DMS114 treated with DMSO at 0.1 percent for 48 hours (cell line): Measurements from ENCODE around the gene BCAT1.

Experiments
- DNase-seq: peaks from one replicate; lab custom pipeline; 2025; ENCODE audit not compliant: unreplicated experiment; lab: John Stamatoyannopoulos, UW

BCAT1 gene

DNA sequence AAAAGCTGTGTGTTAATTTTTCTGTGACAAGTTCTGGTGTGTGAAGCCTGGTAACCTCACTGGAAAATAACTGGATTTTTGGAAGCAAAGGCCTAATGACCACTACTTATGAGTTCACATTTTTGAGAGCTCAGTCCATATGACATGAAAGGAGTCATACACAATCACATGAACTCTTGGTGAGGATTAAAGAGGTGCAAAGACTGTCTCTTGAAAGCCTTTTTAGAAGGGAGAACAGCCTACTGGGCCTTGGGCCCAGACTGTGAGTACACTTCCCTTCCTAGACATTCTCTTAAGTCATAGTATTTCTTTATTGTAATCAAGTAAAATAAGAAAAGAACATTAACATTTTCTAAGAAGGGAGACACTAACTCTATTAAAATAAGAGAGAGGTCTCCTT lies 176.1 kb downstream of the BCAT1 start:
- DNase-seq: no peak

DNA sequence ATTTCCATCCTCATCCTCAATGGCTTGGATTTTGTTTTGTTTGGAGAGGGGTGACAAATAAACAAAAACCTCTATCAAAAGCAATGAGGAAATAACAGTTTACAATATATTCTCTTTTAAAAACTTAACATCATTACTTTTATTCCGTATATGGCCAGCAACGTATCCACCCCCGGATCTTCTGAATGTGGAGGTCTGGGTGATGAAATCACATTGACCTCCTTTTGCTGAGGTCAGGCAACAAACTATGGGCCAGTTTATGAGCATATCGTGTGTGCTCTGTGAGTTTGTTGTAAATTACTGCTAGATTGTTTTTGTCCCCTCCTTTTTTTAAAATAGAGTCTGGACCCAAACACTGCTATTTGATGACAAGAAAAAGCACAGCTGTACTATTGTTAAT lies 178.1 kb downstream of the BCAT1 start:
- DNase-seq: no peak

DNA sequence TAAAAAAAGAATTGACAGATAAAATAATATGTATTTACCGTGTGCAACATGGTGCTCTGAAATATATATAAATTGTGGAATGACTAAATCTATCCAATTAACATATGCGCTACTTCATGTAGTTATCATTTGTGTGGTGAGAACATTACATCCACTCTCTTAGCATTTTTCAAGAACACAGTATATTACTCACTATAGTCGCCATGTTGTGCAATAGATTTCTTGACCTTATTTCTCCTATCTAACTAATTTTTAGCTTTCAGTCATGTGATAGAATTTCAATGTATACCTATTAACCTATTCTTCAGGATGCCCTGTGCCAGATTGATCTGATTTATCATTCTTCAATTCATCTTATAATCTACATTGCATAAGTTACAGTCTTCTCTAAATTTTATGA lies 178.6 kb downstream of the BCAT1 start:
- no peak for DNase-seq

DNA sequence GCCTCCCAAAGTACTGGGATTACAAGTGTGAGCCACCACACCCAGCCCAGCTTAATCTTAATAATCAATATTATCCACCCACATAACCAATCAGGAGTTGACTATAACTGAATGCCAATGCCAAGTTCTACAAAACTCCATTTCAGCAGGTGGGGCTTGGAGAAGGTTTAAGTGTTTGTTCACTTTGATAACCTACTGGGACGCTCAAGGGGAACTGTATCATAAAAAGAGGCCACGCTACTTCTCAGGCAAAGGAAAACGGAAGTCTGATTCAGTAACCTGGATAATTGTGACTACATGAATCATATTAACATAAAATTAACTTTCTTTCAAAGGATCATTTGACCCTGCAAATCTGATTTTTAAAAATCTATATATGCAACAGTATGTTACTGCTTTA lies 179.2 kb downstream of the BCAT1 start:
- no peak for DNase-seq

DNA sequence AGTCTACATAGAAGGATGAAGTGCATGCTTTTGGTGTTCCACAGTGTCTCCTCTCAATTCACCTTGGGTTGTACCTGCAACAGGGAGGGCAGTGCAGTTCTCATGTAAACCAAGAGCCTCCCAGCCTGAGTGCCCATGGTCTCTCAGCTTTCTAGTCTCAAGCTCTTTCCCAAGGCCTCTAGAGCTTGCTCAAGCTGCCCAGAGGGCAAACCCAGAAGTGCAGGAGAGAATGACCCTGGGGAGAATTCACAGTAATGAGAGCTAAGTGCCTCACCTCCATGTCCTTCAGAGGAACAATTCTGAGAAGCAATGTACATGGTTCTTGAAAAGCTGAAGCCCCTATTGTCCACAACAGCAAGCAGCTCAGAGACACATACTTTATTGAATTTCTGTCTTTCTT lies 180.5 kb downstream of the BCAT1 start:
- DNase-seq: no peak

DNA sequence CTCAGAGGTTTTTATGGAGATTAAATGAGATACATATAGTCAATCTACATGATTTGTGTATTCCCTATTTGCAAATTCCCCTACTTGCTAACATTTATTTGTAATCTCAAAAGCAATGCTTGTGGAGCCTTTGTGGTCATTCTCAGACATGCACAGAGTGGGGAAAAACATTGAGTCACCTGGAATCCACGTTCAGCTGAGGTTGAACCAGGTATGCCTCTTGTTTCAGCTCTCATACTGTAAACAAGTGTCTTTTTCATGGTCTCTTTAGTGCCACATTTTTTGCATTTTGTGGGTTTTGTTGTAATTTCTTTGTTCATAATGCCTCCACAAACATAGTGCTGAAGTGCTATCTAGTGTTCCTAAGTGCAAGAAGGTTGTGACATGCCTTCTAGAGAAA lies 181.9 kb downstream of the BCAT1 start:
- no peak for DNase-seq

DNA sequence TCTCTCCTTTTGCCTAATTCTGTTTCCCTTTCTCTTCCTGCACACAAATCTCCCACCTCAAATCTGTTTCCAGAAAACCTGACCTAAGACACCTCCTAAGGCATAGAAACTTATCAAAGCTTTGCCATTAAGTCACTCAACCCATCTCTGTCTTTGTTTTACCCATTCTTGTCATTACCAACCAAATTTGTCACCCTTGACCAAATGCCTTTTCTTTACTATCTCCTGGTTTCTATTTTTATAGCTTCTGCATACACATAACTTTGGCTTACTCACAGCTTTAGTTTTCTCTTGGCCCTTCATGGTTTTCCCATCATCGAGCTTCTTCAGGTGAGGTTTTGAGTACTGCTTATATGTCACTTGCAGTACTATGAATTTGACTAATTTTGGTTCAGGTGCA lies 184.2 kb downstream of the BCAT1 start:
- no peak for DNase-seq

DNA sequence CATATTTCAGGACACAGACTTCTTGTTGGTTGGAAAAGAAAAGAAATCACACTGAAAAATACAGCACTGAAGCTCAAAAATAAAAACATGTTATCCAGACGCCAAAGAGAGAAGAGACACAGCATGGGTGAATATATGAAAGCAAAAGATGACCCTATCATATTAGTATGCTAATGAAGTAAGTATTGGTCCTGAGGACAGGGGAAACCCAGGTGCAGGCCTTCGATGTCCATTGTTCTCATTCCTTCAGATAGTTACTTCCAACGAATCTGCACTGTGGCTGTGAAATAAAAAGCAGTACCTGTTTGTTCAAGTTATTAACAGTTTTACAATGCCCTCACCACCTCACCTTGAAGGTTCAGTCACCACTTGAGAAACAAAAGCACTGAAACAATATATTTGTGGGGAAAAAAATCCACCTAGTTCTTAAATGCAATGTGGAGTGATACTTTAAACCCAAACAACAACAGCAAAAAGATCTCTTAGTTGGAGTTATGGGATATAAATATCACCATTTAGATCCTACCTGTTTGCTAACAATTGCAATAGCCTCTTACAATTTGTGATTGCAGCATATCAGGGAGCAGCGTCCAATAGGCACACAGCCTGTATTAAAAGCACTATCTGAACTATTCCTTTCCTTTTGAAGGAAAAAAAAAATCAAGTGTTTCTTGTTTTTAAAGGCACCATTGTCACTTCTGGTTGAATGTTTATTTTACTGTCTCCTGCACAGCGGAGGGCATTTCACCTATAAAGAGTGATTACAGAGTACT lies 188.1 kb downstream of the BCAT1 start:
- no peak for DNase-seq

DNA sequence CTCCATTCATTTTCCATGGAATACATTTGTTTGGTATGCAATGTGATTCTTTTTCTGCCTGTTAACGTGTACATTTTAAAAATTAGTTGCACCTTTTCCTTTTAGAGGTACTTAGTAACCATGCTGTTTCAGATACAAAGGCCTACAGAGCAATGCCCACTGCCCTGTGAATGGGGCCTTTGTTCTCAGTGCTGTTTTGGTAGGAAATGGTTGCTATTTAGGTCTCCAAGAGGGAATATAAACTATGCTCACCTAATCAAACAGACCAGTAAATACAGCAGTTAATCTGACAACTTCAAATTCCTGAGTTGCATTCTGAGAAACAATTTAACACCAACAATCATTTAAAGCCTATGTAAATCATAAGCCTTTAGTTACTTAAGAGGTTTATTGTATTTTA lies 188.7 kb downstream of the BCAT1 start:
- no peak for DNase-seq
